IPS-11a (cell line): Measurements from ENCODE around the gene PPAT.
"Not testable (repeated sequence)": the region's sequence is repeated elsewhere in the genome, so short reads cannot be mapped to it uniquely, and the experiment has no call there.

Experiments used
- H3K4me3 ChIP-seq: one replicate; pipeline ENCODE4 v1.5.1; 2013; ENCODE audit warnings: low read depth, low read length, control low read depth

PPAT gene

GRCh38 chr4:56387023-56388001 is 48.1 kb downstream of the PPAT start, which contains the start of gene AASDH:
Gene AASDH, minus strand, starts transcription at chr4:56387491. Its CDS starts 3,192 bp downstream, at chr4:56384299.
- H3K4me3 ChIP-seq: peak within 1 kb of the TSS; percentile 92

GRCh38 chr4:56386091-56386490 is 49.3 kb downstream of the PPAT start:
- H3K4me3 ChIP-seq: no peak overlapping the region

- H3K4me3 ChIP-seq: no peak overlapping the region
These were observed 60.0 kb downstream of the PPAT start for GRCh38 chr4:56375458-56375857.

GRCh38 chr4:56374956-56375355 is 60.5 kb downstream of the PPAT start:
- no peak overlapping the region for H3K4me3 ChIP-seq

DNA sequence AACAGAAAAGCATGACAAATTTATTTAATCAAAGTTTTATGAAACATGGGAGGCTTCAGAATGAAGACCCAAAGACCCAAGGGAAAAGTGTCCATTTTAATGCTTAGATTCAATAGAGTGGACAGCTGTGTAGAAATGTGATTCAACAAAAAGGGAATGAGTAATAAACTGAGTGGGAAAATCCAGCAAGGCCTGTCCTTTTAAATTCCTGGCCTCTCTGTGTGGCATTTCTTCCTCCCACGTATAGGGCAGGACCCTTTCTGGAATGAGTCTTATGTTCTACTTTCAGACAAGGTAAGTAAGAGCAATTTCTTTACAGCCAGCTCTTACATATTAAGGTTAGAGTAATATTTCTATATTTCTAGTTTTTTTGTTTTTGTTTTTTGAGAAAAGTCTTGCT is 62.6 kb downstream of the PPAT start:
- no peak overlapping the region for H3K4me3 ChIP-seq

DNA sequence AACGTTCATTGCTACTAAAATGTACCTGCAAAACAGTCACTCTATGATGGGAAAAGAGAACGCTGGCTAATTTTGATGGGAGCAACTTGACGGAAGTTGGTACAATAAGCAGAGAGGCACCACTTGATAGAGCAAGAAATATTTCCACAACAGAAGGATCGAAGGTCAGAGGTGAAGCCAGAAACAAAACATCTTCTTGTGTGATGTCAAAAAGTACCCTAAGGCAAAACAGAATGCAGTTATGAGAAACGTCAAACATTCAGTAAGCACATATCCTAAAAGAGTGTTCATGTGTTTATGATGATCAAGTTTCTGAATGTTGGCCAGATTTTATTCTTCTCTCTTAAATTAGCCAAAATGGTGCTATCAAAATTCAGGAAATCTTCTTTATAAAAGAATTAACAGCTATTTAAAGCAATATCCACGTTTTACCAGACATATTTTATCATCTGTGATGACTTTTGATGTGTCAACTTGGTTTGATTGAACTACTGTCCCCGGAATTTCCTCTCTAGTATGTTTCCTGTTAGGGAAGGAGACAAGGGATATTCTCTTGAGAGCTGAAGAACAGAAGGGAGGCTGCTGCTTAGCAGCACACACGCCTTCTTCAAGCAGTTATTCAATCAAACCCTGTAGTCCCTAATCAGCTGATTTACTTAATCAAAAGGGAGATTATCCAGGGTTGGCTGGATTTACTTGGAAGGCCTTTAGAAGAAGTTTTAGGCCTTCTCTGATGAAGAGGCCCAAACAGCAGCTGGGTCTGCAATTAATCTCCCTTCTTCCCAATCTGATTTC is 63.8 kb downstream of the PPAT start:
- no peak overlapping the region for H3K4me3 ChIP-seq

GRCh38 chr4:56370377-56370776 is 65.0 kb downstream of the PPAT start:
- no peak overlapping the region for H3K4me3 ChIP-seq

DNA sequence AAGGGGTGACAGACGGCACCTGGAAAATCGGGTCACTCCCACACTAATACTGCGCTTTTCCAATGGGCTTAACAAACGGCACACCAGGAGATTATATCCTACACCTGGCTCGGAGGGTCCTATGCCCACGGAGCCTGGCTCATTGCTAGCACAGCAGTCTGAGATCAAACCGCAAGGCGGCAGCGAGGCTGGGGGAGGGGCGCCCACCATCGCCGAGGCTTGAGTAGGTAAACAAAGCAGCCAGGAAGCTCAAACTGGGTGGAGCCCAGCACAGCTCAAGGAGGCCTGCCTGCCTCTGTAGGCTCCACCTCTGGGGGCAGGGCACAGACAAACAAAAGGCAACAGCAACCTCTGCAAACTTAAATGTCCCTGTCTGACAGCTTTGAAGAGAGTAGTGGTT is 72.4 kb downstream of the PPAT start:
- H3K4me3 ChIP-seq: not testable (repeated sequence)

GRCh38 chr4:56360071-56360470 is 75.3 kb downstream of the PPAT start:
- H3K4me3 ChIP-seq: no peak overlapping the region

GRCh38 chr4:56356650-56357049 is 78.8 kb downstream of the PPAT start:
- no peak overlapping the region for H3K4me3 ChIP-seq

- H3K4me3 ChIP-seq: no peak overlapping the region
These were observed 86.8 kb downstream of the PPAT start for GRCh38 chr4:56348576-56348975.

- H3K4me3 ChIP-seq: no peak overlapping the region
These were observed 90.0 kb downstream of the PPAT start for GRCh38 chr4:56345458-56345857.
